ENCODE measurements around the gene HECTD4. TPM values are rescaled to one million over a fixed set of nuclear protein-coding genes. Genes with fewer than 3 reads are reported as not detected.
"Not testable (repeated sequence)": the region's sequence is repeated elsewhere in the genome, so short reads cannot be mapped to it uniquely, and the experiment has no call there.

HECTD4 gene
- total RNA-seq, 1 donor from 2014 or later = 33.6 TPM

DNA sequence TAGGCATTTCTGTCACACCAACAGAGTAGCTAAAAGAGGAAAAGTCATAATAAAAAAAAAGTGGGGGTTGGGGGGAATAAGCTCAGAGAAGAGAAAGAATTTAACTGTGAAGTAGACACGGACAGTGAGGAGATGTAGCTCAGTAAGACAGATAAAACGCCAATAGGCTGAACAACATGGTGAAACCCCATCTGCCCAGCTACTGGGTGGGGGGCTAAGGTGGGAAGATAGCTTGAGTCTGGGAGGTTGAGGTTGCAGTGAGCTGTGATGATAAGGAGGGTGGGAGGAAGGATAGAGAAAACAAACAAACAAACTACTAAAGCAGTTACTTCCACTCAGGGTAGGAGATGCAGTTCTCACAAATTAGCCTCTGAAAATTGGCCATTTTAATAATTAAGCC lies 25.0 kb downstream of the HECTD4 start:
- Mint-ChIP-seq H3K27ac (no peak overlapping the region), H3K27me3 (no peaks in the 10 kb centered on the region), H3K36me3 (ENCODE audit: low read depth) (no peaks in the 10 kb centered on the region), H3K9me3 (no peaks in the 10 kb centered on the region), H3K4me1 (peaks cover 6% of the 10 kb centered on the region), H3K4me3 (no peak overlapping the region)
- intact Hi-C loops (cut with micrococcal nuclease) = no loop called here
- DNase-seq = no peak

DNA sequence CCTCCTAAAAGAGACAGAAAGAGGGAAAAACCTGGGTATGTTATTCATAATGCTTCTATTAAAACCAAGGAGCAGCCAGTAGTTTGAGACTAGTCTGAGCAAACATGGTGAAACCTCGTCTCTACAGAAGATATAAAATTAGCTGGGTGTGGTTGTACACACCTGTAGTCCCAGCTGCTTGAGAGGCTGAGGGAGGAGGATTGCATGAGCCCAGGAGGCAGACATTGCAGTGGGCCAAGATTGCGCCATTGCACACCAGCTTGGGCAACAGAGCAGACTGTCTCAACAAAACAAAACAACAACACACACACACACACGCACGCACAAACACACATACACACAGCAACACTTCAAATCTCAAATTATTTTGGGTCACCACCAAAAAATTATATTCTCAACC lies 27.8 kb downstream of the HECTD4 start:
- H3K27me3 Mint-ChIP-seq = no peaks in the 10 kb centered on the region
- H3K36me3 Mint-ChIP-seq (ENCODE audit: low read depth) = no peaks in the 10 kb centered on the region
- no peak overlapping the region for H3K4me3 Mint-ChIP-seq
- no peak for DNase-seq
- intact Hi-C loops (cut with micrococcal nuclease) = no loop called here
- H3K4me1 Mint-ChIP-seq = peaks cover 8% of the 10 kb centered on the region
- H3K9me3 Mint-ChIP-seq = no peaks in the 10 kb centered on the region
- no peak overlapping the region for H3K27ac Mint-ChIP-seq

DNA sequence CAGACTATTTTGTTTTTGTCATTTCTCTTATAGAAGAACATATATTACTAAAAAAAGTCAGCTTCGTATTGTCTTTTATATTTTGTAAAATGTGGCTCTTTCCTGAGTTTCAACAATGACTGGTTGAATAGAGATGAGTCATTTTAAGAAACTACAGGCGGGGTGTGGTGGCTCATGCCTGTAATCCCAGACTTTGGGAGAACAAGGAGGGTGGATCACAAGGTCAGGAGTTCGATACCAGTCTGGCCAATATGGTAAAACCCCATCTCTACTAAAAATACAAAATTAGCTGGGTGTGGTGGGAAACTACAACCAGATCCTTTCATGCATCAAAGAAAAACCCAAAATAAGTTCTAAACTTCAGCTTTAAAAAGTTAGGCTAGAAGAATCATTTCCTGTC lies 28.8 kb downstream of the HECTD4 start:
- intact Hi-C loops (cut with micrococcal nuclease) = no loop called here
- no peak overlapping the region for H3K4me3 Mint-ChIP-seq
- peaks cover 8% of the 10 kb centered on the region for H3K4me1 Mint-ChIP-seq
- DNase-seq = no peak
- H3K27ac Mint-ChIP-seq = no peak overlapping the region
- H3K9me3 Mint-ChIP-seq = no peaks in the 10 kb centered on the region
- H3K36me3 Mint-ChIP-seq (ENCODE audit: low read depth) = no peaks in the 10 kb centered on the region
- no peaks in the 10 kb centered on the region for H3K27me3 Mint-ChIP-seq

DNA sequence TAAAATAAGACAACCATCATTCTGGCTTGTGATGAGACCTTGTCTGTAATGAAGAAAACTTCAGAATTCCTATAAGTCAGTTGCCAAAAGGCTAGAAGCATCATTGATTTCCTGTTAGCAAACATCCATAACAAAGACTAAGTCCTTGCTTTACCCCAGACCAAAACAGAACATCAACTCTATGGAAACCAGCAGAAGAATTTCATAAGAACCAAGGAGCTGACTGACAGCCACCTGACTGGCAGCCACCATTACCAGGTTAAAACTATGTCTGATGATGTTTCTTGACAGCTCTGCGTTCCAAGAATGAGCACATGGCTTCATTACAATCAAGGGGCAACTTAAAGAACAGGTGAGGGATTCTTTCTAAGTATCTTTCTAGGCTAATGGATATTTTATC lies 29.3 kb downstream of the HECTD4 start:
- no peak overlapping the region for H3K4me3 Mint-ChIP-seq

DNA sequence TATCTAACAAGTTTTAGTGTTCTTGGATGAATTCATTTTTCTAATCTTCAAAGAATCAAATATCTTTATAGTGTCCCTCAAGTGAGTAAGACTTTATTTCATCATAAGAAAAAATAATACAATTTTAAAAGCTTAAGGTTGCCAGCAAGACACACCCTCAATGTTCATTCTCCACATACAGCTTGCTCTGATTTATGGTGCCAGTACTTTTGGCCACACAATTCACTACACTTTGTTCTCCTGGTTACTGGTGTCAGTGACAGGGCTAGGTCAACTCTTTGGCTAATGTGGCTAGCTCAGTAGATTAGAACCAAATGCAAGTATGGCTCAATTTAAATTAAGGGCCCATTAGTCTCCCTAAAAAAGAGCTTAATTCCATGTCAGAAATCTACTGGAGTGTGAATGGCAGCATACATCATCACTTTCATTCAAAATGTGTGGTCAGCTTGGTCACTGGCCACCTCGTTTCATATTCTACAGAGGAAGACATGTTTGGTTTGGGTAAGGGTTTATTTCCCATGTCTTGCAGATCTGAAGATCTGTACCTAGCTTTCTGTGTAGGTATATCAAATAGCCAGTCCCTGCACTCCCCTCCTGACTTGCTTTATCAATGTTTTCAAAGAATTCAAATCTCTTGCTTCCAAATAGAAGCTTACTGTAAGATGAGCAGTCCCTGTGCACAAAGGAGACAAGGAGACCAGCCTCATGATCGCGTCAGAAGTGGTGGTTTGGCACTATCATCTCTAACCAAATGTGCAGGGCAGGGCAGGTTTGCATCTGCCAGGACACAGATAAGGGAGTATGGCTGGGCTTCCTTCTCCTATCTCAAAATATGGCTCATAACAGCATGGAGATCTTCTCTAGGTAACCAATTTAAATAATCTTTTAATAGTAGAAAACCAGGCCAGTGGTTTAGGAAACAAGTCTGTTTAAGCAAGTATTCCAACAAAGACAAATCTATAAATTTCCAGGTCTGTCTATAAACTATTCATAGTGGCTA lies 31.3 kb downstream of the HECTD4 start:
- Mint-ChIP-seq H3K27me3 (no peaks in the 10 kb centered on the region), H3K36me3 (ENCODE audit: low read depth) (no peaks in the 10 kb centered on the region), H3K9me3 (no peaks in the 10 kb centered on the region), H3K4me3 (no peak overlapping the region), H3K27ac (no peak overlapping the region), H3K4me1 (peaks cover 12% of the 10 kb centered on the region)
- intact Hi-C loops (cut with micrococcal nuclease) = no loop called here
- no peak for DNase-seq

More for the DNA sequence above, 29.3 kb downstream of the HECTD4 start:
- Mint-ChIP-seq H3K9me3 (no peaks in the 10 kb centered on the region), H3K27ac (no peak overlapping the region), H3K27me3 (no peaks in the 10 kb centered on the region), H3K4me1 (peaks cover 8% of the 10 kb centered on the region), H3K36me3 (ENCODE audit: low read depth) (no peaks in the 10 kb centered on the region)
- DNase-seq = no peak
- intact Hi-C loops (cut with micrococcal nuclease) = no loop called here

DNA sequence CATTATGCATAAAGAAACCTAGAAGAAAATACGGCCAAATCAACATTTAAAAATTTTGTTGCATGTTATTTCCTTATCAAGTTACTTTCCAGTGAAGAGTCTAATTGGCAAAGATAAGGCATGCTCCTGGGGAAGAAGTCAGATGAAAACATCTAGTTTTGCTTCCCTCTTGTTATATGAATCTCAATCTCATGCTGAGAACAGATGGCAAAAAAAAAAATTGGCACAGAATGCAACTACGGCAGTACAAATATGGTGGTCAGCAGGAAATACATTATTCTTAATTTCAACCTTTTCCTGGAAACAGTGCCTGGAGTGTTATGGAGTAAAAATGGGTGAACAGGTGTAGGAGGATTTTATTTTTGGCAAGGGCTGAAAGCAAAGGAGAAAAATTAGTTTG lies 32.8 kb downstream of the HECTD4 start:
- intact Hi-C loops (cut with micrococcal nuclease) = no loop called here
- Mint-ChIP-seq H3K36me3 (ENCODE audit: low read depth) (no peaks in the 10 kb centered on the region), H3K27ac (no peak overlapping the region), H3K4me1 (peaks cover 12% of the 10 kb centered on the region), H3K9me3 (no peaks in the 10 kb centered on the region), H3K27me3 (no peaks in the 10 kb centered on the region), H3K4me3 (no peak overlapping the region)
- DNase-seq = no peak

DNA sequence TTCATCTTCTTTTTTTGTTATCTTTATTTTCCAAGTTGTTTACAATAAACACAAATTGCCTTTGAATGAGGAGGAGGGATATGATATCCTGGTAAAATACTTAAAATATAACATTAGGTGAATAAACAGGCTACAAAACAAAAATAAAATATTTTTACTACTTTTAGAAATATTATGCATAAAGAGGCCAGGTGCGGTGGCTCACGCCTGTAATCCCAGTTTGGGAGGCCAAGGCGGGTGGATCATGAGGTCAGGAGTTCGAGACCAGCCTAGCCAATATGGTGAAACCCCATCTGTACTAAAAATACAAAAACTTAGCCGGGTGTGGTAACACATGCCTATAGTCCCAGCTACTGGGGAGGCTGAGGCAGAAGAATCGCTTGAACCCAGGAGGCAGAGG lies 33.3 kb downstream of the HECTD4 start:
- intact Hi-C loops (cut with micrococcal nuclease); H3K9me3 Mint-ChIP-seq; H3K36me3 Mint-ChIP-seq (ENCODE audit: low read depth); H3K4me3 Mint-ChIP-seq; DNase-seq; H3K27ac Mint-ChIP-seq; H3K27me3 Mint-ChIP-seq: not testable (repeated sequence)
- H3K4me1 Mint-ChIP-seq = peaks cover 14% of the 10 kb centered on the region

DNA sequence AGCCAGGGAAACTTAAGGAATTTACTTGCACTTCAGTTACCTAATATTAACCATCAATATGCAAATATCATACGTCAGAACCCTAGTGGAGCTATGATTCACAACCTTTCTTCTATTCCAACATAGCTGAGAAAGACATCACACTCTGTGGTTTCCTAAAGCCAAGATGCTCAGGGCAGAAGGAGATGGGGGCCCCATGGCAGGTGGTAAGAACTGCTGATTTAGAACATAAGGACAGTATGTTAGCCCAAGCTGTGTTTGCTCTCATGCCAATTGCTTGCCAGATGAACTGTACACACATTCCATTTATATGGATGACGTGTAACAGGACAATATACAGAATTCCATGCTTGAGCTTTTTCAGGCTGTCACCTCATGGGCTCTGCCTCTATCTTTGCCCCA lies 34.6 kb downstream of the HECTD4 start:
- Mint-ChIP-seq H3K4me3 (no peak overlapping the region), H3K4me1 (peaks cover 10% of the 10 kb centered on the region), H3K36me3 (ENCODE audit: low read depth) (no peaks in the 10 kb centered on the region), H3K27ac (no peak overlapping the region), H3K27me3 (no peaks in the 10 kb centered on the region), H3K9me3 (no peaks in the 10 kb centered on the region)
- DNase-seq = no peak
- intact Hi-C loops (cut with micrococcal nuclease) = no loop called here

DNA sequence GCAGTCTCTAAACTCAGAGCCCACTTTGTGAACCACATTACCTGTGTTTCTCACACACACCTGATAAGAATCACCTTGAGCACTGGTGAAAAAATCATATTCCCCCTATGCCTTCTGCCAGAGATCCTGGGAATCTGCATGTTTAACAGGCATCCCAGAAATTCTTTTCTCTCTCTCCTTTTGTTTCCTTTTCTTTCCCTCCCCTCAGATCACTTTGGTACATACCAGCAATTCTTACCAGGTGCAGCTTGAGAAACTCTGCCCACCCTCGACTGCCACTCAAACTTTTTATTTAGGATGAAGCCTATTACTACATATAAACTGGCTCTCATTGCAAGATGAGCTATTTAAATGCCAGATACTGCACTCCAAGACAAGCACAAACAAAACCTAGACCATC lies 36.0 kb downstream of the HECTD4 start:
- Mint-ChIP-seq H3K27ac (no peak overlapping the region), H3K4me3 (no peak overlapping the region), H3K27me3 (no peaks in the 10 kb centered on the region), H3K4me1 (peaks cover 11% of the 10 kb centered on the region), H3K36me3 (ENCODE audit: low read depth) (no peaks in the 10 kb centered on the region), H3K9me3 (no peaks in the 10 kb centered on the region)
- no peak for DNase-seq
- intact Hi-C loops (cut with micrococcal nuclease) = no loop called here

DNA sequence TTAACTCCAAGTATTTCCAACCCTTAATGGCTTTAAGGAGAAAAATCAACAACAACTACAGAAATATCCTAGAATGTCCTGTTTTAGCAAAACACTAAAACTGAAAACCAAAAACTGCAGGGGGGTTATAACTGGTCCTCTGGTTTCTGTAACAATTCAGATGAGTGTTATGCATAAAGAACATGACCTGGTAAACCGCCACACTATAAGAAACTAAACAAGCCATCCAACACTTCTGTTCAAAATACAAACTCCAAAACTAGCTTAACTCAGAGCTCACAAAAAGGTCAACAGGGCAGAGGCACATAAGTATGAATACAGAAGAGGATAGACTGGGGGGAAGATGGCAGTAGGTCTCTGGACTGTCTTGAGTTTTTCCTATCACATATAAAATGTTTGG lies 38.0 kb downstream of the HECTD4 start:
- intact Hi-C loops (cut with micrococcal nuclease) = no loop called here
- Mint-ChIP-seq H3K27ac (no peak overlapping the region), H3K4me3 (no peak overlapping the region), H3K36me3 (ENCODE audit: low read depth) (no peaks in the 10 kb centered on the region), H3K4me1 (peaks cover 8% of the 10 kb centered on the region), H3K9me3 (no peaks in the 10 kb centered on the region), H3K27me3 (no peaks in the 10 kb centered on the region)
- no peak for DNase-seq

DNA sequence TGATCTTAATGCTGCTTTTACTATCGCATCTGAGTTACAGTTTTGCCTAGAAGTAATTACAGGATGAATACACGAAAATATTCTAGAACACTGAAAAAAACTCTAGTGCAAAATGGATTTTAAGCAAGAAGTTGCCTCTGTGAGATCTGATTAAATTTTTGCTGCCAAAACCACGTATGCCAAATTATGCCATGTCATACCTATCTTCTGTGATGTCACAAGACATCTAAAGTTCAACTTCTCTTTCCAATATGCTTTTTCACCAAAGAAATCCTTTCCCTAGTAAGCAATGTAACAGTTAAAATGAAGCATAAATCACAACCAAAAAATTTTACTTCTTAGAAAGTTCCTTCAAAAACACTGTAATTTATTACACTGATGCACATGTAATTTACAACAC lies 39.6 kb downstream of the HECTD4 start:
- H3K9me3 Mint-ChIP-seq = no peaks in the 10 kb centered on the region
- no peak for DNase-seq
- peaks cover 8% of the 10 kb centered on the region for H3K4me1 Mint-ChIP-seq
- H3K36me3 Mint-ChIP-seq (ENCODE audit: low read depth) = peaks cover 2% of the 10 kb centered on the region
- intact Hi-C loops (cut with micrococcal nuclease) = no loop called here
- no peaks in the 10 kb centered on the region for H3K27me3 Mint-ChIP-seq
- H3K27ac Mint-ChIP-seq = no peak overlapping the region
- H3K4me3 Mint-ChIP-seq = no peak overlapping the region

DNA sequence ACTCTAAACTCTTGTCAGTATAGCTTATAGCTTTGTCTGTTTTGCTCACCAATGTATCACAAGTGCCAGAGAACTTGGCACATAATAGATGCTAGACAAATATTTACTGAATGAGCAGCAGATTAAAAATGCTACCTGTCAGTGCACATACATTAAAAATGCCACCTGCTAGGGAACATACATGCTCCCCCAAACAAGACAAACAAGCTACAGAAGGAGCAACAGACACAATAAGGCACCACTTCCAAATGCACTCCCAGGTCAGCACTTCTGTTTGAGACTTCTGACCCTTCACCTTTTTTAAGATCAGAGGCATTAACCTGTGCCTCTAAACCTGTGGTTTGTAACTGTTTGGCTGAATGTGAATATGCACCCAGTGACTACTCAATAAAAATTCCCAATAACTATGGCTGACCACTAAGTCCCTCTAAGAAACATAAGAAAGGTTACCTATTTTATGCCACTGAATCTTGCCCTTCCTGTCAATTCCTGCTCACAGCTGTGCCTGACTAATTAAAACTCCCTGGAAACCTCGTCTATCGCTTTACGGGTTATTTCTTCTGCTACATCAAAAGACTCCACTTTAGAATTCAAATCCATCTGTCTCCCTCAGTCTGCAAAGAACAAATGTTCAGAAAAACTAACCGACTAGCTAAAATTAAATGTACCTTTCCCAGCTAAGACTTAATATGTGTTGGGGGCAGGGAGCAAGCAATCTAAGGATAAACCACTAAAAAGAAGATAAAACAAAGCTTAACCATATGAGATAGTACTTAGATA lies 41.0 kb downstream of the HECTD4 start:
- intact Hi-C loops (cut with micrococcal nuclease) = no loop called here

DNA sequence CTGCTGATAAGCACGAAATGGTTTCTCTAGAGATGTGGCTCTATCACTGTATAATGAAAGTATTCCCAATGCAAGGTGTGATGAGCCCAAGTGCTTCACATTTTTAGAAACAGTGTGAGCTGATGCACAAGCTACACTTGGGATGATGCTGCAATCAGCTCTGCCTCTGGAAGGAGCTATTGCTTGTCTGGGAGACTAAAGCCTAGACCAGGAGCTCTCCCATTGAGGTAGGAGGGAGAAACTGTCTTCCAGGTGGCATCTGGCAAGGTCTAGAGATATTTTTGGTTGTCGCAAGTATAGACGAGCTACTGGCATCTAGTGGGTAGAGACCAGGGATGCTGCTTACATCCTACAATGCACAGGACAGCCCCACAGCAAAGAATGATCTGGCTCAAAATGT lies 42.0 kb downstream of the HECTD4 start:
- H3K9me3 Mint-ChIP-seq = no peaks in the 10 kb centered on the region
- peaks cover 2% of the 10 kb centered on the region for H3K36me3 Mint-ChIP-seq (ENCODE audit: low read depth)
- no peak overlapping the region for H3K27ac Mint-ChIP-seq
- intact Hi-C loops (cut with micrococcal nuclease) = no loop called here
- H3K4me1 Mint-ChIP-seq = peaks cover 5% of the 10 kb centered on the region
- no peak overlapping the region for H3K4me3 Mint-ChIP-seq
- no peak for DNase-seq
- H3K27me3 Mint-ChIP-seq = no peaks in the 10 kb centered on the region

More for the DNA sequence above, 41.0 kb downstream of the HECTD4 start:
- H3K27ac Mint-ChIP-seq = no peak overlapping the region
- no peaks in the 10 kb centered on the region for H3K9me3 Mint-ChIP-seq
- DNase-seq = no peak
- peaks cover 7% of the 10 kb centered on the region for H3K4me1 Mint-ChIP-seq
- H3K36me3 Mint-ChIP-seq (ENCODE audit: low read depth) = peaks cover 2% of the 10 kb centered on the region
- no peaks in the 10 kb centered on the region for H3K27me3 Mint-ChIP-seq
- H3K4me3 Mint-ChIP-seq = no peak overlapping the region

DNA sequence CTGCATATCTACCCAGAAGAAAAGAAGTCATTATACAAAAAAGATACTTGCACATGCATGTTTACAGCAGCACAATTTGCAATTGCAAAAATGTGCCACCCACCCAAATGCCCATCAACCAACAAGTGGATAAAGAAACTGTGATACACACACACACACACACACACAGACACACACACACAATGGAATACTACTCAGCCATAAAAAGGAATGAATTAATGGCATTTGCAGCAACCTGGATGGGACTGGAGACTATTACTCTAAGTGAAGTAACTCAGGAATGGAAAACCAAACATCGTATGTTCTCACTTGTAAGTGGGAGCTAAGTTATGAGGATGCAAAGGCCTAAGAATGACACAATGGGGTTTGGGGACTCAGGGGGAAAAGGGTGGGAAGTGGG lies 47.2 kb downstream of the HECTD4 start:
- H3K4me3 Mint-ChIP-seq, H3K27ac Mint-ChIP-seq: not testable (repeated sequence)

More for the DNA sequence above, 47.2 kb downstream of the HECTD4 start:
- H3K4me1 Mint-ChIP-seq; intact Hi-C loops (cut with micrococcal nuclease); DNase-seq; H3K36me3 Mint-ChIP-seq (ENCODE audit: low read depth); H3K27me3 Mint-ChIP-seq; H3K9me3 Mint-ChIP-seq: not testable (repeated sequence)
